ENCODE measurements around the gene PPFIBP2.

- TF ChIP-seq CTCF (IDR thresholded peaks at IDR 0.05; ENCODE audit: low read length) = no peak
- TF ChIP-seq EZH2 (IDR thresholded peaks at IDR 0.05; ENCODE audit: borderline replicate concordance, low read length) = no peak
Observed at GRCh38 chr11:7609521-7609920, 95.7 kb downstream of the PPFIBP2 start.
